Fibroblast of skin of right biceps (primary cell): ENCODE measurements around the gene BUD31.
"Not testable (repeated sequence)": the region's sequence is repeated elsewhere in the genome, so short reads cannot be mapped to it uniquely, and the experiment has no call there.

ENCODE experiments used
- DNase-seq: peaks from one replicate; pipeline ENCODE4 v3.0.0-alpha.2; 2013

BUD31 gene

DNA sequence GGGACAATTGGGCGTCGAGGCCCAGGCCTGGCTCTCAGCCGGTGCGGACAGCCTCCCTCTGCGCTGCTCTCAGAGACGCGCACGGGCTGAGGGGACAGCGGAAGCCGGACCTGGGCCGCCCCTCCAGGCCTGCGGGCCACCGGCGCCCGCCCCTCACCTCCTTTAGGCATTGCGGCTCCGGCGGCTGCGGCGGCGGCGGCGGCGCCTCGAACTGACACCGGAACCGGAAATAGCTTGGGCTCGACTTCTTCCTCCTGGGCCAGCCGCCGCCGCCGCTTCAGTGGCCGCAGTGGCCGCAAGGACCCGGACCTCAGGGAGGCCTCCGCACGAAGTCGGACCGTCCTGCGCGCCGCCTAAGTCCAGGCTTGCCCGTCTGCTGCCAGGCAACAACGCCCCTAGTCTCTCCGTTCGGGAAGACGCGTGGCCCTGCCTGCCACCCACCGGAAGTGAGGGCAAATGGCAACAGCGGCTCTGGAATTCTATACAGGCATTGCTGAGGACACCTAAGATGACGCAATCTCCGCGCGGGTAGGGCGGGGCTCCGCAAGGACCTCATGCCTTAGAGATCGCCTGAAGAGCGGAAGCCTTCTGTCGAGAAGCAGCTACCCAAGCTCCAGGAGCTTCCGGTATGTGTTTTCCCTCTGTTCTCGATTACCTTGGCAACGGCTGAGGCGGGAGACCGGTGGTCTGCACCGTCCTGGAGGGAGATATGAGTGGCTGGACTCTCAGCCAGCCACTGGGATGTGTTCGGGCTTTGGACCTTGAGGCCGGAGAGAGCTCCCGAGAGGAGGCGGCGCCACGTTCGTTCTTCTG lies at the start of gene BUD31, which contains the start of gene PDAP1:
TSS of gene BUD31 (plus strand) at position 591 of the 813 bp plus-strand sequence. CDS start 2,124 bp downstream, outside the sequence.
TSS of gene PDAP1 (minus strand) at position 219 of the 813 bp plus-strand sequence. CDS start at position 170, 49 bp downstream.
- peak; percentile 95 for DNase-seq

- no peak for DNase-seq
Observed at GRCh38 chr7:99359465-99360154, 49.2 kb upstream of the BUD31 start.

GRCh38 chr7:99362801-99363200 lies 46.0 kb upstream of the BUD31 start:
- peak; percentile 61 for DNase-seq

DNA sequence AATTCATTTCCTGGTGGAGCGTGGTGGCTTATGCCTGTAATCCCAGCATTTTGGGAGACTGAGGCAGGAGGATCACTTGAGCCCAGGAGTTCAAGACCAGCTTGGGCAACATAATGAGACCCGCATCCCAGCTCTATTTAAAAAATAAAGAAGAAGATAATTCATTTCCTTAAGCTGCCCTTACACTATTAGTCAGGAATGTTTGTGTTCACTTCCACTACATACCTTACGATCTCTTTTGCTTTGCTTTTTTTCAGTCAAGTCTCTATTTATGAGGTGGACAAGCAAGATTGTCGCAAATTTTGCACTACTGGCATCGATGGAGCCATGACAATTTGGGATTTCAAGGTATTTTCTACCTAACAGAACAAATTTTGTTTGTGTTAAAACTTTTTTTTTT lies 45.5 kb upstream of the BUD31 start:
- no peak for DNase-seq

DNA sequence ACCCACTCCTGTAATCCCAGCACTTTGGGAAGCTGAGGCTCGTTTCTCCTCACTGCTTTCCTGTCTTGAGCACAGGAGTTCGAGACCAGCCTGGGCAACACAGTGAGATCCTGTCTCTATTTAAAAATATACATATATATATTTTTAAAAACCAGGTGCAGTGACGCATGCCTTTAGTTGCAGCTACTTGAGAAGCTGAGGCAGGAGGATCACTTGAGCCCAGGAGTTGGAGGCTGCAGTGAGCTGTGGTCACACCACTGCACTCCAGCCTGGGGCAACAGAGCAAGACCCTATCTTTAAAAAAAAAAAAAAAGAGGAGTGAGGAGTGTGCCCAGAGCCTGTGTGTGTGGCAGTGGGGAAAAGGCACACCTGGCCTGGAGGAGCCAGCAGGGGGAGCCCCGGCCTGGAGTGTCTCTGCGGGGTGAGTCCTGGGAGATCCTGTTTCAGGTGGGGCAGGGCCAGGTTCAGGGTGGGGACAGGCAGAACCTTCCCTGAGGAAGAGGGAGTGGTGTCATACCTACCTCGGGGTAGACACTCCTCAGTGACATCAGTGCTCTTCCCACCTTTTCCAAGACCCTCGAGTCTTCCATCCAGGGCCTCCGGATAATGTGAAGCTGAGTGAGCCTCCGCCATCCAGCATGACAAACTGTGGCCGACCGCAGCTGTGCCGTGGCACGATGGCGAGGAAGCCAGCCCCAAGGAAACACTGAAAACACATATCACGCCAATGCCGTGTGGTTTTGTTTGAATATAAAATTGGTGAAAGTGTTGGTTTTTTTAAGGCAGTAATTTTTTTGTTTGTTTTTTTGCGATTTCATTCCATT lies 43.2 kb upstream of the BUD31 start:
- no peak for DNase-seq

- no peak for DNase-seq
Observed at GRCh38 chr7:99366646-99367045, 42.1 kb upstream of the BUD31 start.

DNA sequence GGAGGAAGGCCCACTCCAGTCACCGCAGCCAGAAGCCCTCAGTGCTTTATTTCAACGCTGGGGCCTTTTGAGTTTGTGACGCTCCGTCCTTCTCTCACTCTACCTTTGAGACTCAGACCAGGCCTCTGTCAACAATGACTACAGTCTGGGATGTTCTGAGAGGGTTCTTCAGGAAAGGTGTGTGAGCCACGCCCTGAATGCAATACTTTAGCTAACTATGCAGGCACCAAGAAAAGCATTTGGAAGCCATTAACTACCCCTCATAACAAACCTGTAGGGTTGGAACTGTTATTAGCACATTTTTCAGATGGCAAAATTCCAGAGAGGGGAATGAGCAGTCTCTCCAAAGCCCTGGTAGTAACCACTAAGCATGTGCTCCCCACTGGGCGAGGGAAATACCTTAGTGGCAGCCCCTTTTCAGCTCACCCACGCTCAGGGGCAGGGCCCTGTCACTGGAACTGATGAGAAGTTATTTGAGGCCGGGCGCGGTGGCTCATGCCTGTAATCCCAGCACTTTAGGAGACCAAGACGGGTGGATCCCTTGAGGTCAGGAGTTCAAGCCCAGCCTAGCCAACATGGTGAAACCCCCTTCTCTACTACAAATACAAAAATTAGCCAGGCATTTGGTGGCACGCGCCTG lies 39.9 kb upstream of the BUD31 start:
- peak; percentile 16 for DNase-seq

GRCh38 chr7:99369767-99370391 lies 38.9 kb upstream of the BUD31 start:
- DNase-seq, result peak; percentile 52

- DNase-seq, result peak; percentile 38
Observed at GRCh38 chr7:99371376-99371920, 37.3 kb upstream of the BUD31 start.

DNA sequence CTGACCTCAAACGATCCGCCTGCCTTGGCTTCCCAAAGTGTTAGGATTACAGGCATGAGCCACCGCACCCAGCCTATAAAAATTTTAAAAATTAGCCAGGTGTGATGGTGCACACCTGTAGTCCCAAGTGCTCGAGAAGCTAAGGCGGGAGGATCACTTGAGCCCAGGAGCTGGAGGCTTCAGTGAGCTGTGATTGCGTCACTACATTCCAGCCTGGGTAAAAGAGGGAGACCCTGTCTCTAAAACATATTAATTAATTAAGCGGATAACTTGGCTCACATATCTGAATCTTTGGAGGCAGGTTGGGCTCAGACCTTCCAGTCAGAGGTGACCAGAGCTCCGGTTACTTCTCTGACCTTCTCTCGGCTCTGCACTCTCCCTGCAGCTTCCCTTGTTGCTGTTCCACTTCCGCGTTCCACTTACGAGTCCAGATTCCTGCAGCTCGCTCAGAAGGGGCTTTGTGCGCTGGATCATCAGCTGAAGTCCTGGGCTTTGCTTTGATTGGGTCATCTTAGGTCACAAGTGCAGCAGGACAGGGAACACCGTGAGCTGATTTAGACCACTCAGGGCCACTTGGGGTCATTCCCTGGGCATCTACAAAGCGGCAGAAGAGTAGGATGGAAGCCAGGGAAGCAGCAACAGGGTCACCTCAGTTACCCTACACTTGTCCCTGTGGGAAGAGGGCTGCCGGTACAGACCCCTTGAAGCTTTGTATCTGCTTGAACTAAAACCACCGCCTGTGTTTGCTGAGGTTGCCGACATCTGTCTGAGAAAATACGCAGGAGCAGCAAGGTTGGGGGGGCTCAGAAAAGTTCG lies 36.3 kb upstream of the BUD31 start:
- DNase-seq, result peak; percentile 61

GRCh38 chr7:99373091-99374066 lies 35.4 kb upstream of the BUD31 start:
- no peak for DNase-seq

GRCh38 chr7:99374111-99375064 lies 34.4 kb upstream of the BUD31 start, which contains the start of gene ARPC1B:
Gene ARPC1B (plus strand): TSS chr7:99374730. CDS start chr7:99385715, 10,985 bp downstream.
- peak; percentile 73 for DNase-seq

DNA sequence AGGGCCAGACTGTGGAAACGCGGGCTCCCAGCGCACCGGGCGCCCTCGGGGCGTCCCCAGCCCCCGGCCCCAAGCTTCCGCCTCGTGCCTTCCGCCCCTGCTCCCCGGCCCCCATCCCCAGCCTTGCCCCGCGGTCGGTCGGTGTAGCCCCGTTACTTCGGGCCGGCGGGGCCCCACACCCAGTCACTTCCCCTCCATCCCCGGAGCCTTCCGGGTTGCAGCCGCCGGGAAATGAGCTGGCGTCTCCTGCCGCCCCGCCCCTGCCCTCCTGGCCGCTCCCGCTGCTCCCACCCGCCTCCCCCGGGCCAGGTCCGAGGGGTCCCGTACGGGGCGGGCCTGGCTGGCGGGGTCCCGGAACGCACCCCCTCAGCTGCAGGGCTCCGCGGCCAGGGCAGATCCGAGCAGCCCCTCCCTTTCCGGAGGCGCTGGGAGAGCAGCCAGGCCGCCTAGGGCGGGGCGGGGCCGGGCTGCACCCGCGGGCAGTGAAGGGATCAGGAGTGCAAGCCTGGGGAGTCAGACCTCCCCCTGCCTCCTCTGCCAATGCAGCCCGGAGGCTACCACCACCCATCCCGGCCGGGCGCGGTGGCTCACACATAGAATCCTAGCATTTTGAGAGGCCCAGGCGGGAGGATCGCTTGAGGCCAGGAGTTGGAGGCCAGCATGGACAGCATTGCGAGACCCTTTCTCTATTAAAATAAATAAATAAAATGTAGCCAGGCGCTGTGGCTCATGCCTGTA lies 33.5 kb upstream of the BUD31 start:
- peak; percentile 64 for DNase-seq

DNA sequence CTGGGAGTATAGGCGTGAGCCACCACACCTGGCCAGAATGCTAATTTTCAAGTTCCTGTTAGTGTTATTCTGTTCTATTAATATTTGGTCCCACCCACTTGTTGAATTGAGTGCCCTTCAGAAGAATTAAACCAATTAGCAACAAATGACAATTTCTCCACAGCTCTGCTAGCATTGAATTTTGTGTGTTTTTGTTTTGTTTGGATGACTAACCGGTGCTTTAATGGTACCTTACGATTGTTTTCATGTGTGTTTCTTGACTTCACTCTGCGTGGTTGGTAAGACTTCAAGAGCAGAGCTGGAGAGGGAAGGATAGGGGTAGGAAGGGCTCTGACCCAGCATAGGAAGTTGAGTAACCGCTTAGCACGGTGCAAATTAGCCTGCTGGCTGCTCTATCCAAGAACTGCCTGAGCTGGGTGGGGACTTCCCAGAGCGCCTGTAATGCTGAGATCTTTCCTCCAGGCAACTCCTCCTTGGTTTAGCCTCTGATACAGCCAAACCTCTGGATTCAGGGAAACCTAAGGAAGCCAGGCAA lies 29.7 kb upstream of the BUD31 start:
- peak; percentile 81 for DNase-seq

- DNase-seq, result not testable (repeated sequence)
Observed at GRCh38 chr7:99379693-99380031, 29.1 kb upstream of the BUD31 start.

GRCh38 chr7:99380032-99380822 lies 28.5 kb upstream of the BUD31 start:
- DNase-seq, result peak; percentile 67
